ENCODE results near the gene SKI. TPM values are rescaled to one million over a fixed set of nuclear protein-coding genes. Genes with fewer than 3 reads are reported as not detected.

The SKI gene
- total and polyA plus RNA-seq, 12 donors: 4.8 to 53.6 (median 34.7) TPM

- intact Hi-C loops (cut with DNase I): no loop called here
- Histone ChIP-seq H3K27ac (no peak overlapping the region), H3K36me3 (replicated peaks in 1 of 2) (no peaks in the 10 kb centered on the region), H3K9me3 (replicated peaks in 1 of 3) (no peaks in the 10 kb centered on the region), H3K27me3 (no peaks in the 10 kb centered on the region), H3K4me3 (no peak overlapping the region), H3K4me1 (replicated peaks in 1 of 2) (peaks cover 42 to 76% of the 10 kb centered on the region in 2 donors)
- 88 to 92% (median 90%) methylated on average over 8 to 30 of the region's 30 CpGs for WGBS, 4 donors
- peak in 2 of 7 donors; percentile 25 to 55 for DNase-seq
- TF ChIP-seq POLR2A (IDR thresholded peaks at IDR 0.05): no peak
- TF ChIP-seq, protein P1, sequence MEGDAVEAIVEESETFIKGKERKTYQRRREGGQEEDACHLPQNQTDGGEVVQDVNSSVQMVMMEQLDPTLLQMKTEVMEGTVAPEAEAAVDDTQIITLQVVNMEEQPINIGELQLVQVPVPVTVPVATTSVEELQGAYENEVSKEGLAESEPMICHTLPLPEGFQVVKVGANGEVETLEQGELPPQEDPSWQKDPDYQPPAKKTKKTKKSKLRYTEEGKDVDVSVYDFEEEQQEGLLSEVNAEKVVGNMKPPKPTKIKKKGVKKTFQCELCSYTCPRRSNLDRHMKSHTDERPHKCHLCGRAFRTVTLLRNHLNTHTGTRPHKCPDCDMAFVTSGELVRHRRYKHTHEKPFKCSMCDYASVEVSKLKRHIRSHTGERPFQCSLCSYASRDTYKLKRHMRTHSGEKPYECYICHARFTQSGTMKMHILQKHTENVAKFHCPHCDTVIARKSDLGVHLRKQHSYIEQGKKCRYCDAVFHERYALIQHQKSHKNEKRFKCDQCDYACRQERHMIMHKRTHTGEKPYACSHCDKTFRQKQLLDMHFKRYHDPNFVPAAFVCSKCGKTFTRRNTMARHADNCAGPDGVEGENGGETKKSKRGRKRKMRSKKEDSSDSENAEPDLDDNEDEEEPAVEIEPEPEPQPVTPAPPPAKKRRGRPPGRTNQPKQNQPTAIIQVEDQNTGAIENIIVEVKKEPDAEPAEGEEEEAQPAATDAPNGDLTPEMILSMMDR (IDR thresholded peaks at IDR 0.05): no peak
Measured at GRCh38 chr1:2239384-2239985, 11.4 kb downstream of the SKI start.

GRCh38 chr1:2240270-2241156, 12.4 kb downstream of the SKI start:
- DNase-seq: peak; percentile 69 to 94 (median 88)
- peak overlapping the region in 3 of 5 donors; percentile 20 to 50 (median 22) for H3K27ac ChIP-seq
- no peaks in the 10 kb centered on the region for H3K36me3 ChIP-seq (replicated peaks in 1 of 2)
- TF ChIP-seq, protein P1 (IDR thresholded peaks at IDR 0.05): no peak
- no peak for TF ChIP-seq POLR2A (IDR thresholded peaks at IDR 0.05)
- H3K4me1 ChIP-seq (replicated peaks in 1 of 2): peaks cover 32 to 65% of the 10 kb centered on the region in 2 donors
- peak overlapping the region in 1 of 4 donors; percentile 18 for H3K4me3 ChIP-seq
- intact Hi-C loops (cut with DNase I): no loop called here
- no peaks in the 10 kb centered on the region for H3K27me3 ChIP-seq
- no peaks in the 10 kb centered on the region for H3K9me3 ChIP-seq (replicated peaks in 1 of 3)
- 54 to 62% (median 55%) methylated on average over 16 to 30 of the region's 30 CpGs for WGBS, 4 donors

GRCh38 chr1:2241820-2242219, 13.7 kb downstream of the SKI start:
- H3K27ac ChIP-seq: peak overlapping the region in 1 of 5 donors; percentile 23
- peaks cover 22 to 63% of the 10 kb centered on the region in 2 donors for H3K4me1 ChIP-seq (replicated peaks in 1 of 2)

More at GRCh38 chr1:2241820-2242219, 13.7 kb downstream of the SKI start:
- 65 to 77% (median 68%) methylated on average over 10 to 13 of the region's 13 CpGs for WGBS, 4 donors
- intact Hi-C loops (cut with DNase I): no loop called here
- TF ChIP-seq, protein P1 (IDR thresholded peaks at IDR 0.05): no peak
- TF ChIP-seq POLR2A (IDR thresholded peaks at IDR 0.05): no peak
- H3K4me3 ChIP-seq: no peak overlapping the region
- no peaks in the 10 kb centered on the region for H3K36me3 ChIP-seq (replicated peaks in 1 of 2)
- no peaks in the 10 kb centered on the region for H3K9me3 ChIP-seq (replicated peaks in 1 of 3)
- DNase-seq: no peak
- H3K27me3 ChIP-seq: no peaks in the 10 kb centered on the region
